Epithelial cell of proximal tubule (primary cell): ENCODE measurements around the gene SLC7A1. TPM values are rescaled to one million over a fixed set of nuclear protein-coding genes. Genes with fewer than 3 reads are reported as not detected.

Experiments
- DNase-seq: peaks from one replicate; pipeline ENCODE4 v3.0.0-alpha.2; 2011; ENCODE audit warnings: low read depth
- H3K4me3 ChIP-seq: 2 replicates; pipeline ENCODE4 v1.5.1; 2011; ENCODE audit warnings: low read depth, mild to moderate bottlenecking, low read length
- total RNA-seq: library from RNA; depleted of rRNA; stranded (reverse); fragments of >200 nt; gene quantifications from 2 replicates; pipeline ENCODE4 v1.2.3, GENCODE V29; 2015
- TF ChIP-seq, protein P1 (sequence below): conservative IDR thresholded peaks from 2 replicates; pipeline ENCODE4 v1.5.1; 2012; ENCODE audit warnings: low read depth, mild to moderate bottlenecking, low read length

The SLC7A1 gene
- total RNA-seq, 1 donor from 2014 or later = 48.5 TPM

DNA sequence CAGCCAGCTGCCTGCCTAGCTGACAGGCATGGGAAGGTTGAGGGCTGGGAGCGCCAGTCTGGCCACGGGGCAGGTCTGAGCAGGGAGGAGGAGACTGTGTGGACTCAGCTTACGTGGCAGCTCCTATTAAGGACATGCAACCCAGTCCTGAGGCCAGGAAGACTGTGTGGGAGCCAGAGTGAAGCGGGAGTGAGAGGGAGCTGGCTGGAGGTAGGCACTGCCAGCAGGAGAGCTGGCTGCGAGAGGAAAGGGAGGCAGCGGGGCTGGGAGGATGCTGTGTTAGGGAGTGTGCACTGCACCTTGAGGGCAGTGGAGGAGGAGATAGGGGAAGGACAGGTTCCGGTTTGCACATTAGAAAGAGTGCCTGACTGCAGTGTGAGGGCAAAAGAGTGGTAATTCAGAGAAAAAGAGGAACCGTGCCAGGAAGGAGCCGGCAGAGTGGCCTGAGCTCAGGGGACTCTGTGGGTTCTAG, 99.2 kb downstream of the SLC7A1 start:
- no peak for DNase-seq
- no peak overlapping the region for H3K4me3 ChIP-seq
- TF ChIP-seq, protein P1, sequence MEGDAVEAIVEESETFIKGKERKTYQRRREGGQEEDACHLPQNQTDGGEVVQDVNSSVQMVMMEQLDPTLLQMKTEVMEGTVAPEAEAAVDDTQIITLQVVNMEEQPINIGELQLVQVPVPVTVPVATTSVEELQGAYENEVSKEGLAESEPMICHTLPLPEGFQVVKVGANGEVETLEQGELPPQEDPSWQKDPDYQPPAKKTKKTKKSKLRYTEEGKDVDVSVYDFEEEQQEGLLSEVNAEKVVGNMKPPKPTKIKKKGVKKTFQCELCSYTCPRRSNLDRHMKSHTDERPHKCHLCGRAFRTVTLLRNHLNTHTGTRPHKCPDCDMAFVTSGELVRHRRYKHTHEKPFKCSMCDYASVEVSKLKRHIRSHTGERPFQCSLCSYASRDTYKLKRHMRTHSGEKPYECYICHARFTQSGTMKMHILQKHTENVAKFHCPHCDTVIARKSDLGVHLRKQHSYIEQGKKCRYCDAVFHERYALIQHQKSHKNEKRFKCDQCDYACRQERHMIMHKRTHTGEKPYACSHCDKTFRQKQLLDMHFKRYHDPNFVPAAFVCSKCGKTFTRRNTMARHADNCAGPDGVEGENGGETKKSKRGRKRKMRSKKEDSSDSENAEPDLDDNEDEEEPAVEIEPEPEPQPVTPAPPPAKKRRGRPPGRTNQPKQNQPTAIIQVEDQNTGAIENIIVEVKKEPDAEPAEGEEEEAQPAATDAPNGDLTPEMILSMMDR = no peak

- DNase-seq = no peak
- TF ChIP-seq, protein P1 = no peak
- H3K4me3 ChIP-seq = no peak overlapping the region
Observed at GRCh38 chr13:29494520-29494919, 101.0 kb downstream of the SLC7A1 start.

DNA sequence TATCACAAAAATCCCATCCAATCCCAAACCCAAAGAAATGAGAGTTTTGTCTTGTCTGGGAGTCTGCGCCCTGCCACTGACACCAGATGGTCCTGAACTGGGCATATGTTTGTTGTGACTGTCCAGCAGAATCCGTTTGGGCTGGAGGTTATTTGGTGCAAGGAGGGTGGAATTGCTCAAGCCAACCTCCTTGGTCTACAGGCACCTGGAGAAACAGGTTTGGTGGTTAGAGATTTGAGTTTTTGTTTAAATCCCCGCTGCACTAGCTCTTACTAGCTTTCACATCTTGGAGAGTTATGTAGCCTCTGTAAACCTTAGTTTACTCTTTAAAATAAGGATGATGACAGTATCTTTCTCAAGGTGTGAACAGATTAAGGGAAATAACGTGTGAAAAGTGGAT, 101.7 kb downstream of the SLC7A1 start:
- no peak for DNase-seq
- TF ChIP-seq, protein P1 = no peak
- H3K4me3 ChIP-seq = no peak overlapping the region

DNA sequence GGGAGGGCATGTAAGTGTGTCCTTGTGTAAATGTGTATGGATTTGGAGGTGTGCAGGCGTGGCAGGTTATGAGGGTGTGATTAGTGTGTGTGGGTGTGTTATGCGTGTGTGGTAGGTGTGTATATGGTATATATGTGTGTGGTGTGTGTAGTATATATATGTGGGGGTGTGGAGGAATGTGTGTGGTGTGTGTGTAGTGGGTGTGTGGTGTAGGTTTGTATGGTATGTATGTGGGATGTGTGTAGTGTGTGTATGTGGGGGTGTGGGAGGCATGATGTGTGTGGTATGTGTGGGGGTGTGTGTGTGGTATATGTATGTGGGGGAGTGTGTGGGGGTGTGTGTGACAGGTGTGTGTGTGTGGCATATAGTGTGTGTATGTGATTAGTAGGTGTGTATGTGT, 104.2 kb downstream of the SLC7A1 start:
- no peak for DNase-seq
- no peak overlapping the region for H3K4me3 ChIP-seq
- TF ChIP-seq, protein P1 = no peak

DNA sequence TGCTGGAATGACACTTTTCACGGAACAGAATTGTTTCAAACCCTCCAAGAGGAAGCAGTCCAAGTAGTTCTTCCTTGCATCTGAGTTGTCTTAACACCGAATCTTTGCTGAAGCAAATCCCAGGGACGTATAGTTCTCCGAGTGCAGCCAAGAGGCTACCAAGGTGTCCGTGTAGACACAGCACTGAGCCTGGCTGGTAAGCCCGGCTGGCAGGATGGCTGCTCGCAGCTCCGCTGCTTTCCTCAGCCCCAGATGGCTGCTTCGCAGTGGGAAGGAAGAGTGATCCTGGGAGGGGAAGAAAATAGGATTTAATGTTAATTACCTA, 105.0 kb downstream of the SLC7A1 start:
- H3K4me3 ChIP-seq = no peak overlapping the region
- TF ChIP-seq, protein P1 = no peak
- no peak for DNase-seq

GRCh38 chr13:29489650-29490560, 105.6 kb downstream of the SLC7A1 start:
- no peak for DNase-seq
- no peak overlapping the region for H3K4me3 ChIP-seq
- TF ChIP-seq, protein P1 = no peak
